Prostate gland (tissue), 2 donors: Measurements from ENCODE around the gene HOXA11. TPM values are rescaled to one million over a fixed set of nuclear protein-coding genes. Genes with fewer than 3 reads are reported as not detected.
A peak's percentile ranks its signal among the peaks of the same experiment; 100 is the strongest.

Source experiments
- DNase-seq: peaks from one replicate; pipeline ENCODE4 v3.0.0-alpha.2; 2019; ENCODE audit warnings: low spot score
- H3K27ac ChIP-seq, 2 donors: fragments of 200-600 bp; sonication (generic); 2 replicates each; pipeline ENCODE4 v1.5.1; 2017 to 2019
- H3K27me3 ChIP-seq: fragments of 200-600 bp; sonication (generic); replicated peaks from 2 replicates; pipeline ENCODE4 v1.5.1; 2019; ENCODE audit not compliant: insufficient read depth
- H3K36me3 ChIP-seq, 2 donors: fragments of 200-600 bp; sonication (generic); 1 replicate in 1 of 2; 2 replicates in 1 of 2; pipeline versions ENCODE4 v1.5.1 to v1.8.1; 2017 to 2019
- H3K4me1 ChIP-seq: fragments of 200-600 bp; sonication (generic); replicated peaks from 2 replicates; pipeline ENCODE4 v1.5.1; 2019
- H3K4me3 ChIP-seq, 2 donors: fragments of 200-600 bp; sonication (generic); 2 replicates each; pipeline ENCODE4 v1.5.1; 2017 to 2019
- H3K9me3 ChIP-seq: fragments of 200-600 bp; sonication (generic); 2 replicates; pipeline ENCODE4 v1.5.1; 2017
- CTCF ChIP-seq, 4 experiments: fragments of 200-600 bp in 2 of 4; fragments of 450-650 bp in 2 of 4; sonication (generic) in 2 of 4; IDR thresholded peaks; 1 replicate in 3 of 4; 2 replicates in 1 of 4; pipeline ENCODE4 v1.5.1; 2016 to 2019; ENCODE audit warnings: antibody characterized with exemption in 4 of 4, mild to moderate bottlenecking in 2 of 4, moderate library complexity in 2 of 4
- POLR2A ChIP-seq: fragments of 450-650 bp; IDR thresholded peaks from one replicate; pipeline ENCODE4 v1.6.1; 2016; ENCODE audit warnings: antibody characterized with exemption, mild to moderate bottlenecking
- POLR2AphosphoS5 ChIP-seq: sonication (generic); formaldehyde crosslinking; IDR thresholded peaks from one replicate; pipeline ENCODE4 v1.6.1; 2017; ENCODE audit warnings: antibody characterized with exemption
- WGBS: methylation state at CpG from one replicate; pipeline ENCODE4 v1.1.5; 2018; 5-methylcytosine and 5-hydroxymethylcytosine counted together
- intact Hi-C: fragments of 100-400 bp; cut with DNase I; formaldehyde crosslinking; loops from one replicate; pipeline ENCODE4 v1.14.2; 2022
- total RNA-seq, 2 donors: library from RNA; depleted of rRNA; stranded (reverse); fragments of >200 nt; gene quantifications; one replicate each; pipeline ENCODE4 v1.1.0, GENCODE V29; 2016

Gene HOXA11
- total RNA-seq, 2 donors from 2014 or later = 8.5 to 9.8 TPM

- H3K4me3 ChIP-seq = peak within 1 kb of the TSS; percentile 35 to 38
- intact Hi-C loops = no loop called here
- no peaks in the 10 kb centered on the region for H3K9me3 ChIP-seq
- TF ChIP-seq POLR2AphosphoS5 (no peak), POLR2A (no peak), CTCF (IDR thresholded peaks at IDR 0.05) (no peak)
- peak; percentile 77 for DNase-seq
- H3K27me3 ChIP-seq = no peaks in the 10 kb centered on the region
- WGBS = 48% methylated on average over 55 of the region's 63 CpGs
- H3K4me1 ChIP-seq = peaks cover 4% of the 10 kb centered on the region
- no peaks in the 10 kb centered on the region for H3K36me3 ChIP-seq
- H3K27ac ChIP-seq = peak within 1 kb of the TSS; percentile 85 to 87
Observed at GRCh38 chr7:27147199-27148030, 37.6 kb downstream of the HOXA11 start, which contains the start of gene HOXA6. HOXA6 (minus strand) TSS chr7:27147774; CDS start chr7:27147749, 25 bp downstream.

GRCh38 chr7:27146491-27147198 is 38.4 kb downstream of the HOXA11 start:
- H3K4me1 ChIP-seq = peaks cover 4% of the 10 kb centered on the region

GRCh38 chr7:27145914-27146412 is 39.1 kb downstream of the HOXA11 start:
- H3K27ac ChIP-seq = no peak overlapping the region
- peaks cover 4% of the 10 kb centered on the region for H3K4me1 ChIP-seq
- H3K36me3 ChIP-seq = no peaks in the 10 kb centered on the region
- intact Hi-C loops = no loop called here
- no peaks in the 10 kb centered on the region for H3K27me3 ChIP-seq
- H3K9me3 ChIP-seq = no peaks in the 10 kb centered on the region
- 92% methylated on average over 11 of the region's 11 CpGs for WGBS
- TF ChIP-seq CTCF (IDR thresholded peaks at IDR 0.05) (no peak), POLR2A (no peak), POLR2AphosphoS5 (no peak)
- no peak overlapping the region for H3K4me3 ChIP-seq
- DNase-seq = no peak

More at GRCh38 chr7:27146491-27147198, 38.4 kb downstream of the HOXA11 start:
- H3K4me3 ChIP-seq = peak overlapping the region in 1 of 2 donors; percentile 38
- peak overlapping the region; percentile 85 to 87 for H3K27ac ChIP-seq
- H3K27me3 ChIP-seq = no peaks in the 10 kb centered on the region
- TF ChIP-seq POLR2A = no peak
- TF ChIP-seq POLR2AphosphoS5 = no peak
- no peak for TF ChIP-seq CTCF (IDR thresholded peaks at IDR 0.05)
- intact Hi-C loops = no loop called here
- H3K9me3 ChIP-seq = no peaks in the 10 kb centered on the region
- DNase-seq = no peak
- H3K36me3 ChIP-seq = no peaks in the 10 kb centered on the region
- WGBS = 78% methylated on average over 5 of the region's 5 CpGs

- WGBS = 84% methylated on average over 47 of the region's 47 CpGs
- no peak for DNase-seq
- intact Hi-C loops = no loop called here
- TF ChIP-seq POLR2AphosphoS5 (no peak), CTCF (IDR thresholded peaks at IDR 0.05) (no peak), POLR2A (no peak)
- H3K9me3 ChIP-seq = no peaks in the 10 kb centered on the region
- peak overlapping the region in 1 of 2 donors; percentile 39 for H3K27ac ChIP-seq
- H3K4me1 ChIP-seq = peaks cover 4% of the 10 kb centered on the region
- H3K27me3 ChIP-seq = no peaks in the 10 kb centered on the region
- peak overlapping the region in 1 of 2 donors; percentile 2 for H3K4me3 ChIP-seq
- no peaks in the 10 kb centered on the region for H3K36me3 ChIP-seq
Observed at GRCh38 chr7:27145165-27145913, 39.7 kb downstream of the HOXA11 start.
